HepG2 (cell line): Measurements from ENCODE around the gene DHX36. TPM values are rescaled to one million over a fixed set of nuclear protein-coding genes. Genes with fewer than 3 reads are reported as not detected.

ENCODE experiments used
- ATAC-seq: fragments of 200-7000 bp; cut with Tn5 transposase; 3 replicates; pipeline ENCODE4 v1.9.1; 2020; ENCODE audit warnings: mild to moderate bottlenecking, moderate library complexity
- BruUV-seq: library from RNA; stranded (reverse); fragments of 400-500 nt; replicated peaks from 2 replicates; lab custom pipeline; 2021; lab: Mats Ljungman, UMichigan
- CTCF ChIA-PET: fragments of 300-600 bp; formaldehyde crosslinking; extraction: SDS; loops from one replicate; lab custom pipeline; 2021; ENCODE audit warnings: low total read pairs, inconsistent platforms, low intra/inter-chr PET ratio; lab: Yijun Ruan, JAX
- POLR2A ChIA-PET: fragments of 350-600 bp; sonication (Branson Sonifier 250); formaldehyde crosslinking; loops from one replicate; lab custom pipeline; 2020; ENCODE audit warnings: antibody characterized with exemption, inconsistent platforms; lab: Yijun Ruan, JAX
- DNase-seq: peaks from one replicate; pipeline ENCODE4 v3.0.0-alpha.2; 2015; ENCODE audit warnings: low spot score
- FAIRE-seq: peaks from 3 replicates; lab custom pipeline; 2011; peaks lifted over from hg19 to GRCh38; lab: Jason Lieb, UNC
- H2AFZ ChIP-seq: one replicate; pipeline ENCODE4 v1.6.1; 2011; ENCODE audit warnings: low read length, inconsistent platforms
- H3K27ac ChIP-seq: fragments of 300-600 bp; 3 replicates; pipeline ENCODE4 v1.8.0; 2011; ENCODE audit warnings: mixed run types, mild to moderate bottlenecking, mixed read lengths, low read length, inconsistent platforms; ENCODE audit not compliant: insufficient read depth; ENCODE audit errors: extremely low read length
- H3K27me3 ChIP-seq, 2 experiments: fragments of 200-600 bp in 1 of 2; 2 replicates in 1 of 2; 3 replicates in 1 of 2; pipeline versions ENCODE4 v1.6.0 to v1.8.0; 2011; ENCODE audit warnings: low read length in 2 of 2, mild to moderate bottlenecking in 2 of 2, moderate library complexity in 2 of 2, inconsistent platforms in 1 of 2; ENCODE audit not compliant: insufficient read depth in 2 of 2, control insufficient read depth in 1 of 2
- H3K36me3 ChIP-seq, 2 experiments: fragments of 200-600 bp in 1 of 2; replicated peaks in 1 of 2; 2 replicates in 1 of 2; 3 replicates in 1 of 2; pipeline versions ENCODE4 v1.5.1 to v1.8.0; 2011; ENCODE audit warnings: low read length in 2 of 2, inconsistent platforms in 1 of 2; ENCODE audit not compliant: insufficient read depth in 2 of 2, control insufficient read depth in 1 of 2
- H3K4me1 ChIP-seq: 2 replicates; pipeline ENCODE4 v1.5.1; 2012; ENCODE audit warnings: low read length, inconsistent platforms; ENCODE audit not compliant: insufficient read depth
- H3K4me2 ChIP-seq: 2 replicates; pipeline ENCODE4 v1.6.0; 2011; ENCODE audit warnings: low read depth, low read length, inconsistent platforms
- H3K4me3 ChIP-seq, 3 experiments: fragments of 200-600 bp in 1 of 3; sonication (generic), shearing (Covaris generic) in 1 of 3; replicated peaks in 1 of 3; 2 replicates each; pipeline ENCODE4 v1.5.1; 2011 to 2016; ENCODE audit warnings: low read length in 3 of 3, inconsistent platforms in 2 of 3, low read depth in 2 of 3, mild to moderate bottlenecking in 2 of 3, control low read depth in 1 of 3, mixed read lengths in 1 of 3; ENCODE audit not compliant: insufficient read depth in 1 of 3
- H3K79me2 ChIP-seq: one replicate; pipeline ENCODE4 v1.6.1; 2011; ENCODE audit warnings: low read length, inconsistent platforms; ENCODE audit not compliant: insufficient read depth
- H3K9ac ChIP-seq: 2 replicates; pipeline ENCODE4 v1.6.0; 2011; ENCODE audit warnings: mild to moderate bottlenecking, low read depth, low read length, inconsistent platforms; ENCODE audit not compliant: insufficient read depth
- H3K9me3 ChIP-seq: 2 replicates; pipeline ENCODE4 v1.5.1; 2012; ENCODE audit warnings: mild to moderate bottlenecking, low read length
- H4K20me1 ChIP-seq: 2 replicates; pipeline ENCODE4 v1.6.0; 2011; ENCODE audit warnings: inconsistent platforms, mild to moderate bottlenecking, low read length, moderate library complexity; ENCODE audit not compliant: insufficient read depth
- CCAR2 ChIP-seq: fragments of 200-400 bp; formaldehyde crosslinking; optimal IDR thresholded peaks from 2 replicates; pipeline ENCODE3; 2018; ENCODE audit warnings: low read depth, mild to moderate bottlenecking, low read length, moderate library complexity
- TGIF2 ChIP-seq: IDR thresholded peaks from 2 replicates; pipeline ENCODE4 v1.6.1; 2016; ENCODE audit warnings: control low read depth, missing compliant biosample characterization
- ZNF468 ChIP-seq: sonication (generic); formaldehyde crosslinking; IDR thresholded peaks from 2 replicates; pipeline ENCODE4 v1.8.0; 2022; ENCODE audit warnings: mild to moderate bottlenecking, moderate library complexity, missing genetic modification reagents
- ZNF552 ChIP-seq: sonication (generic); formaldehyde crosslinking; IDR thresholded peaks from 2 replicates; pipeline ENCODE4 v1.9.0; 2022; ENCODE audit warnings: missing genetic modification reagents, mild to moderate bottlenecking, borderline replicate concordance
- ZNF674 ChIP-seq: sonication (generic); formaldehyde crosslinking; IDR thresholded peaks from 2 replicates; pipeline ENCODE4 v1.5.0; 2020; ENCODE audit warnings: low read depth, mild to moderate bottlenecking, missing genetic modification reagents
- WGBS: methylation state at CpG from one replicate; pipeline ENCODE4 v1.1.6; 2017; ENCODE audit warnings: low lambda C conversion rate; 5-methylcytosine and 5-hydroxymethylcytosine counted together
- in situ Hi-C: cut with HindIII; loops from 2 replicates; pipeline ENCODE4 v1.10.0; 2017; ENCODE audit warnings: low pct_unique_long_range_greater_than_20kb; ENCODE audit not compliant: extremely low pct_ligation_motif_present
- intact Hi-C: fragments of 100-400 bp; cut with micrococcal nuclease; formaldehyde crosslinking; loops from one replicate; pipeline ENCODE4 v1.10.0; 2022; ENCODE audit not compliant: unreplicated experiment
- polyA plus RNA-seq, 8 experiments: library from polyadenylated mRNA; depleted of rRNA in 3 of 8; stranded (reverse) in 7 of 8; unstranded in 1 of 8; fragments of >200 nt; fragmentation: Illumina TruSeq in 4 of 8; extraction: Trizol in 4 of 8; gene quantifications; 2 replicates each; pipeline versions ENCODE4 v1.2.1 to v1.2.3, GENCODE V29; 2011 to 2016; ENCODE audit warnings: low read depth in 4 of 8, missing spikeins in 1 of 8, mixed read lengths in 1 of 8; ENCODE audit not compliant: insufficient read depth in 1 of 8
- total RNA-seq, 5 experiments: library from RNA; depleted of rRNA; stranded (reverse); fragments of >200 nt; fragmentation: Illumina TruSeq; extraction: Trizol; gene quantifications; 2 replicates each; pipeline ENCODE4 v1.2.3, GENCODE V29; 2016; ENCODE audit warnings: low read depth in 1 of 5
- TF ChIP-seq, protein P1 (sequence below): sonication (generic); formaldehyde crosslinking; IDR thresholded peaks from 2 replicates; pipeline ENCODE4 v1.5.1; 2020; ENCODE audit warnings: missing genetic modification reagents, mild to moderate bottlenecking, borderline replicate concordance
- TF ChIP-seq, protein P2 (sequence below): sonication (generic); formaldehyde crosslinking; IDR thresholded peaks from 2 replicates; pipeline ENCODE4 v1.8.1; 2023; ENCODE audit warnings: mild to moderate bottlenecking, missing genetic modification reagents
- TF ChIP-seq, protein P3 (sequence below): sonication (generic); formaldehyde crosslinking; conservative IDR thresholded peaks from 2 replicates; pipeline ENCODE4 v1.4.0; 2020; ENCODE audit warnings: missing genetic modification reagents
- TF ChIP-seq, protein P4 (sequence below): IDR thresholded peaks from 2 replicates; pipeline ENCODE4 v1.6.1; 2016; ENCODE audit warnings: missing biosample characterization, missing genetic modification reagents, low read depth

DHX36 gene
- total and polyA plus RNA-seq, 2 of the 13 experiments (the other 11 are each of a cell fraction or from before 2014, with no cell fraction given), result 30.3 to 44.2 TPM

DNA sequence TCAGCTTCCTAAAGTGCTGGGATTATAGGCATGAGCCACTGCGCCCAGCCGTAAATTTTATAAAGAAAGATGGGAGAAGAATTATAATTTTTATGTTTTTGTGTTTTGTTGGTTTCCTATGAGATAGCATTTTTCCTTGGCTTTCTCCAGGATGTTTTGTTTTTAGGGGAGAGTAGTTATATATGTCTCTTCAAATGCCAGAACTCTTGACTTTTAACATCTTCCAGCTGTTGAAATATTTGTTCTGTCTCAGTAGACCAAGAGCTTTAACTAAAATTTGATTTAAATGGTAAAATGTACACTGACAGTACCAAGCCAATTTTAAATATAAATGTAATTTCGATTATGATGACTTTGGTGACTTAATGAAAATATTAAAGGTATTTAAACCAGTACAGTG is 96.8 kb downstream of the DHX36 start:
- POLR2A ChIA-PET, result no interaction called here
- no peaks in the 10 kb centered on the region for H3K36me3 ChIP-seq
- intact Hi-C loops (loop anchor here (10.0 kb wide), 1 partner anchor 103 kb away; the partner anchor contains the start of gene ARHGEF26), in situ Hi-C loops (no loop called here)
- no peak overlapping the region for H3K4me2 ChIP-seq
- no peak overlapping the region for H3K4me3 ChIP-seq
- 68% methylated on average over 3 of the region's 3 CpGs for WGBS
- no peak overlapping the region for H3K27ac ChIP-seq
- no peak overlapping the region for H3K9ac ChIP-seq
- H3K9me3 ChIP-seq, result no peaks in the 10 kb centered on the region
- no TSS peak for BruUV-seq
- H3K4me1 ChIP-seq, result no peaks in the 10 kb centered on the region; the same call in 1 of the 2 replicates
- no peak for DNase-seq
- no peaks in the 10 kb centered on the region for H3K27me3 ChIP-seq
- CTCF ChIA-PET, result no interaction called here
- no peaks in the 10 kb centered on the region for H4K20me1 ChIP-seq
- H2AFZ ChIP-seq, result no peak overlapping the region
- no peak for FAIRE-seq
- no peak for ATAC-seq
- no peaks in the 10 kb centered on the region for H3K79me2 ChIP-seq
- TF ChIP-seq CCAR2, result no peak
- TF ChIP-seq, protein P1, sequence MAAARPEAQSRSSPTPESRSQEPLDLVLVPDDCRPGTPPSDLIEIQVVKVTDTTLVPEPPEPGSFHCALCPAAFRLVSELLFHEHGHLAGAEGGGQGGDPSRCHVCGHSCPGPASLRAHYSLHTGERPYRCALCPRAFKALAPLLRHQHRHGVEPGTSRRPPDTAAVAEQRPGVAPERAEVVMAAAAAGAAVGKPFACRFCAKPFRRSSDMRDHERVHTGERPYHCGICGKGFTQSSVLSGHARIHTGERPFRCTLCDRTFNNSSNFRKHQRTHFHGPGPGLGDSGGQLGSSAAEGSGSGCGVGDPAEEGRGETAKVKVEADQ (CRISPR knock-in tag), result no peak
- TF ChIP-seq, protein P2, sequence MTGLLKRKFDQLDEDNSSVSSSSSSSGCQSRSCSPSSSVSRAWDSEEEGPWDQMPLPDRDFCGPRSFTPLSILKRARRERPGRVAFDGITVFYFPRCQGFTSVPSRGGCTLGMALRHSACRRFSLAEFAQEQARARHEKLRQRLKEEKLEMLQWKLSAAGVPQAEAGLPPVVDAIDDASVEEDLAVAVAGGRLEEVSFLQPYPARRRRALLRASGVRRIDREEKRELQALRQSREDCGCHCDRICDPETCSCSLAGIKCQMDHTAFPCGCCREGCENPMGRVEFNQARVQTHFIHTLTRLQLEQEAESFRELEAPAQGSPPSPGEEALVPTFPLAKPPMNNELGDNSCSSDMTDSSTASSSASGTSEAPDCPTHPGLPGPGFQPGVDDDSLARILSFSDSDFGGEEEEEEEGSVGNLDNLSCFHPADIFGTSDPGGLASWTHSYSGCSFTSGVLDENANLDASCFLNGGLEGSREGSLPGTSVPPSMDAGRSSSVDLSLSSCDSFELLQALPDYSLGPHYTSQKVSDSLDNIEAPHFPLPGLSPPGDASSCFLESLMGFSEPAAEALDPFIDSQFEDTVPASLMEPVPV, result no peak
- no peak for TF ChIP-seq ZNF468 (CRISPR knock-in tag)
- TF ChIP-seq, protein P3, sequence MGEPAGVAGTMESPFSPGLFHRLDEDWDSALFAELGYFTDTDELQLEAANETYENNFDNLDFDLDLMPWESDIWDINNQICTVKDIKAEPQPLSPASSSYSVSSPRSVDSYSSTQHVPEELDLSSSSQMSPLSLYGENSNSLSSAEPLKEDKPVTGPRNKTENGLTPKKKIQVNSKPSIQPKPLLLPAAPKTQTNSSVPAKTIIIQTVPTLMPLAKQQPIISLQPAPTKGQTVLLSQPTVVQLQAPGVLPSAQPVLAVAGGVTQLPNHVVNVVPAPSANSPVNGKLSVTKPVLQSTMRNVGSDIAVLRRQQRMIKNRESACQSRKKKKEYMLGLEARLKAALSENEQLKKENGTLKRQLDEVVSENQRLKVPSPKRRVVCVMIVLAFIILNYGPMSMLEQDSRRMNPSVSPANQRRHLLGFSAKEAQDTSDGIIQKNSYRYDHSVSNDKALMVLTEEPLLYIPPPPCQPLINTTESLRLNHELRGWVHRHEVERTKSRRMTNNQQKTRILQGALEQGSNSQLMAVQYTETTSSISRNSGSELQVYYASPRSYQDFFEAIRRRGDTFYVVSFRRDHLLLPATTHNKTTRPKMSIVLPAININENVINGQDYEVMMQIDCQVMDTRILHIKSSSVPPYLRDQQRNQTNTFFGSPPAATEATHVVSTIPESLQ, result no peak
- no peak for TF ChIP-seq ZNF674 (CRISPR knock-in tag)
- TF ChIP-seq ZNF552 (CRISPR knock-in tag), result no peak
- TF ChIP-seq, protein P4, sequence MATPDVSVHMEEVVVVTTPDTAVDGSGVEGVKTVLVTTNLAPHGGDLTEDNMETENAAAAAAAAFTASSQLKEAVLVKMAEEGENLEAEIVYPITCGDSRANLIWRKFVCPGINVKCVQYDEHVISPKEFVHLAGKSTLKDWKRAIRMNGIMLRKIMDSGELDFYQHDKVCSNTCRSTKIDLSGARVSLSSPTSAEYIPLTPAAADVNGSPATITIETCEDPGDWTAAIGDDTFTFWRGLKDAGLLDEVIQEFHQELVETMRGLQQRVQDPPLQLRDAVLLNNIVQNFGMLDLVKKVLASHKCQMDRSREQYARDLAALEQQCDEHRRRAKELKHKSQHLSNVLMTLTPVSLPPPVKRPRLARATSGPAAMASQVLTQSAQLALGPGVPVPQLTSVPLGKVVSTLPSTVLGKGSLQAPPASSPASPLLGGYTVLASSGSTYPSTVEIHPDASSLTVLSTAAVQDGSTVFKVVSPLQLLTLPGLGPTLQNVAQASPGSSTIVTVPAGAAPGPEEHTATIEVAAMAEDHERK (CRISPR knock-in tag), result no peak
- no peak for TF ChIP-seq TGIF2 (CRISPR knock-in tag)
